Ovary (tissue), 9 donors: ENCODE data around the gene CLDN19. TPM values are rescaled to one million over a fixed set of nuclear protein-coding genes. Genes with fewer than 3 reads are reported as not detected.

Experiments
- DNase-seq, 5 donors: peaks; one replicate each; pipeline ENCODE4 v3.0.0-alpha.2; 2019 to 2020
- H3K27ac ChIP-seq, 2 donors: fragments of 200-600 bp; one replicate each; pipeline versions ENCODE4 v1.5.1 to v1.8.0; 2019 to 2022
- H3K27me3 ChIP-seq: fragments of 200-600 bp; one replicate; pipeline ENCODE4 v1.8.0; 2022
- H3K36me3 ChIP-seq: fragments of 200-600 bp; sonication (generic); one replicate; pipeline ENCODE4 v1.5.1; 2019
- H3K4me1 ChIP-seq: one replicate; pipeline ENCODE4 v1.8.1; 2013; ENCODE audit warnings: mild to moderate bottlenecking, moderate library complexity; ENCODE audit not compliant: insufficient read depth
- H3K4me3 ChIP-seq: fragments of 200-600 bp; sonication (generic); one replicate; pipeline ENCODE4 v1.5.1; 2017
- H3K9me3 ChIP-seq, 2 donors: fragments of 200-600 bp in 1 of 2; sonication (generic) in 1 of 2; one replicate each; pipeline versions ENCODE4 v1.5.1 to v1.8.1; 2013 to 2019; ENCODE audit warnings: mild to moderate bottlenecking in 1 of 2, moderate library complexity in 1 of 2
- EP300 ChIP-seq: sonication (generic); formaldehyde crosslinking; IDR thresholded peaks from one replicate; pipeline ENCODE4 v1.6.1; 2017; ENCODE audit warnings: antibody characterized with exemption
- POLR2A ChIP-seq: fragments of 450-650 bp; IDR thresholded peaks from one replicate; pipeline ENCODE4 v1.6.1; 2017; ENCODE audit warnings: antibody characterized with exemption, mild to moderate bottlenecking, moderate library complexity
- WGBS, 3 donors: extraction: QIAGEN DNeasy Blood & Tissue Kit in 1 of 3; methylation state at CpG; one replicate each; pipeline versions ENCODE4 v1.1.5 to v1.1.7; 2013 to 2017; 5-methylcytosine and 5-hydroxymethylcytosine counted together
- intact Hi-C, 4 donors: fragments of 100-400 bp; cut with DNase I; formaldehyde crosslinking; loops; one replicate each; pipeline versions ENCODE4 v1.11.0 to v1.15.1; 2022 to 2023
- polyA plus RNA-seq, 2 donors: library from polyadenylated mRNA; stranded (reverse); fragments of 200-250 nt in 1 of 2; fragments of 350-450 nt in 1 of 2; fragmentation: Illumina TruSeq in 1 of 2; extraction: RNeasy Lipid Tissue Mini Kit (QIAGEN cat#74804) in 1 of 2; gene quantifications; one replicate each; pipeline ENCODE4 v1.2.3, GENCODE V29; 2013 to 2014
- total RNA-seq, 7 donors: library from RNA; depleted of rRNA in 2 of 7; stranded (reverse); fragments of >200 nt in 2 of 7; fragmentation: NEBNext Ultra II Directional in 3 of 7; extraction: Animal tissue kit (Norgen Biotek cat#: 25700) in 3 of 7; gene quantifications; one replicate each; pipeline versions ENCODE4 v1.1.0 to v1.2.4, GENCODE V29; 2016 to 2023
- TF ChIP-seq, protein P1 (sequence below), 3 donors: fragments of 450-650 bp in 2 of 3; fragments of 200-600 bp in 1 of 3; IDR thresholded peaks; one replicate each; pipeline versions ENCODE4 v1.5.1 to v1.8.0; 2016 to 2022; ENCODE audit warnings: antibody characterized with exemption in 3 of 3, mild to moderate bottlenecking in 1 of 3
- donor health status: DM: no; HTN: no; CAD: no; lungs with moderate emphysema.
- donor health status: DM: no; HTN: no; CAD: no.
- donor health status: Bipolar disorder and iron deficiency.
- donor health status: DM: yes; HTN: yes; CAD: no.
- donor health status: DM: no; HTN: no; CAD: no.
- donor health status: DM: yes; HTN: yes; CAD: no.

CLDN19 gene
- total and polyA plus RNA-seq, 9 donors, result 0.07 to 0.52 (median 0.24) TPM; not detected in 6

DNA sequence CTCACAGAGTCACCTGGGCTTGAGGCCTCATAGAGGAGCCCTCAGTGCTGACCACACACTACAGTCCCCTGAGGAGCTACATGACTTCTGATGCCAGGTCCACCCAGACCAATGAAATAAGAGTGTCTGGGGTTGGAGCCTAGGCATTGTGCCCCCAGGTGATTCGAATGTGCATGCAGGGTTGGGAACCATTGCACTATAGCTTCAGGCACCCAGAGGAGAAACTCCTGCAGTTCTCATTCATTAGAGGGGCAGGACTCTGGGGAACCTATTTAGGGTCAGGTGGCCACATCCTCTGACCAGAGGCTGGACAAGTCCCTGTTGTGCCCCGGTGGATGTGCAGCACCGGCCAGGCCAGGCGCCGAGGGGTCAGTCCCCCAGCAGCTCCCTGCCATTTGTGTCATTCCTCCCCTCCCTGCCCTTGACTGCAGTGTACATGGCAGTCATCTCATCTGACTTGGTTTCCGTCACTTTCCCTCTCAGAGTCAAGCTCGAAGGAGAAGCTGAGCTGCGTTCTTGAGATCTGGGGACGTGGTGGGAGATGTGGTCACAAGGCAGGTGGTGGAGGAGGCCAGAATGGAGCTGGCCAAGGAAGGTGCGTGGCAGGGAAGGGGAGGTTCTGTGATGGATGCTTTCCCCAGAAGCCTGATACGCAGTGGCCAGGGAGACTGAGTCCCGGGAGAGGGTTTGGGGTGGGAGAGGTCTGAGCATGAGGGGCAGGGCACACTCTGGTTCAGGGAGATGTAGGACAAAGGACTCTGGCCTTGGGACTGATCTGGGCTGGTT lies 6.4 kb downstream of the CLDN19 start:
- 82 to 89% (median 84%) methylated on average over 12 of the region's 12 CpGs for WGBS, 3 donors
- DNase-seq, result no peak
- H3K27ac ChIP-seq, result no peak overlapping the region

DNA sequence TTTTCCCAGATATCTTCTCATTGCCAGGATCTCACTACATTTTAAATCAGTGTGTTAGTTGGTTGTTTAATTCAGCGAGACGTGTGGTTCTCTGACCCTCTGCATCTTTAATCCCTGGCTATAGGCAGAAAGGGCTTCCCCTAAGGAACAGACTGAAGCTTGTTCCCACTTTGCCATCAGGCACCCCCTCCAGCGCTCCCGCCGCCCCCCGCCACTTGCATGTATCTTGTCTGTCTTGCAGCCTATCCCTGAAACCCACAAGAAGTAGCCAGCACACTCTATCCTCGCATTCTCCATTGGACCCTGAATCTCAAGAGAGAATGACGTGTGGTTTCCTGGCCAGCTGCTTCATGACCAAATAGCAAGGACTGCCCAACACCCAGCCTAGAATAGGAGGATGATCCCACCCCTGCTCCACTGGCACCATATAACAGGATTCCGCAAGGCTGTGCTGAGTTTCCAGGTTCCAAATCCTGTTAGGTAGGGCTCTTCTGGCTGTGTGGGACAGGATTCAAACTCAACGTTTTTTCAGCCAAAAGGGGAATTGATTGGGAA lies 7.8 kb downstream of the CLDN19 start:
- intact Hi-C loops, result no loop called here
- DNase-seq, result no peak
- H3K4me3 ChIP-seq, result no peak overlapping the region
- TF ChIP-seq EP300 (no peak), POLR2A (no peak)
- TF ChIP-seq, protein P1, sequence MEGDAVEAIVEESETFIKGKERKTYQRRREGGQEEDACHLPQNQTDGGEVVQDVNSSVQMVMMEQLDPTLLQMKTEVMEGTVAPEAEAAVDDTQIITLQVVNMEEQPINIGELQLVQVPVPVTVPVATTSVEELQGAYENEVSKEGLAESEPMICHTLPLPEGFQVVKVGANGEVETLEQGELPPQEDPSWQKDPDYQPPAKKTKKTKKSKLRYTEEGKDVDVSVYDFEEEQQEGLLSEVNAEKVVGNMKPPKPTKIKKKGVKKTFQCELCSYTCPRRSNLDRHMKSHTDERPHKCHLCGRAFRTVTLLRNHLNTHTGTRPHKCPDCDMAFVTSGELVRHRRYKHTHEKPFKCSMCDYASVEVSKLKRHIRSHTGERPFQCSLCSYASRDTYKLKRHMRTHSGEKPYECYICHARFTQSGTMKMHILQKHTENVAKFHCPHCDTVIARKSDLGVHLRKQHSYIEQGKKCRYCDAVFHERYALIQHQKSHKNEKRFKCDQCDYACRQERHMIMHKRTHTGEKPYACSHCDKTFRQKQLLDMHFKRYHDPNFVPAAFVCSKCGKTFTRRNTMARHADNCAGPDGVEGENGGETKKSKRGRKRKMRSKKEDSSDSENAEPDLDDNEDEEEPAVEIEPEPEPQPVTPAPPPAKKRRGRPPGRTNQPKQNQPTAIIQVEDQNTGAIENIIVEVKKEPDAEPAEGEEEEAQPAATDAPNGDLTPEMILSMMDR (IDR thresholded peaks at IDR 0.05), result no peak
- no peaks in the 10 kb centered on the region for H3K4me1 ChIP-seq
- H3K27me3 ChIP-seq, result no peaks in the 10 kb centered on the region
- 78 to 85% (median 80%) methylated on average over 10 of the region's 10 CpGs for WGBS, 3 donors
- H3K9me3 ChIP-seq, result no peaks in the 10 kb centered on the region
- H3K36me3 ChIP-seq, result no peaks in the 10 kb centered on the region
- no peak overlapping the region for H3K27ac ChIP-seq

More for the DNA sequence above, 6.4 kb downstream of the CLDN19 start:
- no peaks in the 10 kb centered on the region for H3K27me3 ChIP-seq
- TF ChIP-seq POLR2A (no peak), EP300 (no peak)
- TF ChIP-seq, protein P1 (IDR thresholded peaks at IDR 0.05), result no peak
- H3K4me3 ChIP-seq, result no peak overlapping the region
- H3K9me3 ChIP-seq, result no peaks in the 10 kb centered on the region
- H3K36me3 ChIP-seq, result no peaks in the 10 kb centered on the region
- intact Hi-C loops, result no loop called here
- no peaks in the 10 kb centered on the region for H3K4me1 ChIP-seq

DNA sequence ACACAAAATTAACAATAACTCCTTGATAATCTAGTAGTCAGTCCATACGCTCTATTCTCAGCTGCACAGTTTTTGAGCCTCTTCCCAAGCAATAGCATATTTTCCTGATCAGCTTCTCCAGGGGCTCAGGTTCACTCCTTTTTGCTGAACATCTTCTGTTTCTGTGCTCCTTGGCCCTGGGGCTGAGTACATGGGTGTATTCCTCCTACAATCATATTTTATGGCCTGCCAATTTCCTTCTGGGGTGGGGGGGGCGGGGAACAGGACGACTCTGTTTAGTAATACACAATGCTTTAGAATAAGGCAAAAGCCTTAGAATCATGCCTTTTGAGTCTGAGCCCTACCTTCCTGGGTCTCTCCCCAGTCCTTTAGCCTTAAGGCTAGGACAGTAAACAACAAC lies 8.5 kb downstream of the CLDN19 start:
- no peak for DNase-seq
- H3K4me1 ChIP-seq, result no peaks in the 10 kb centered on the region
- TF ChIP-seq, protein P1 (IDR thresholded peaks at IDR 0.05), result no peak
- TF ChIP-seq POLR2A (no peak), EP300 (no peak)
- no peak overlapping the region for H3K4me3 ChIP-seq
- no peaks in the 10 kb centered on the region for H3K36me3 ChIP-seq
- no peak overlapping the region for H3K27ac ChIP-seq
- intact Hi-C loops, result no loop called here
- no peaks in the 10 kb centered on the region for H3K27me3 ChIP-seq
- H3K9me3 ChIP-seq, result no peaks in the 10 kb centered on the region
- WGBS, 3 donors, result 58 to 72% (median 60%) methylated on average over 3 of the region's 3 CpGs

DNA sequence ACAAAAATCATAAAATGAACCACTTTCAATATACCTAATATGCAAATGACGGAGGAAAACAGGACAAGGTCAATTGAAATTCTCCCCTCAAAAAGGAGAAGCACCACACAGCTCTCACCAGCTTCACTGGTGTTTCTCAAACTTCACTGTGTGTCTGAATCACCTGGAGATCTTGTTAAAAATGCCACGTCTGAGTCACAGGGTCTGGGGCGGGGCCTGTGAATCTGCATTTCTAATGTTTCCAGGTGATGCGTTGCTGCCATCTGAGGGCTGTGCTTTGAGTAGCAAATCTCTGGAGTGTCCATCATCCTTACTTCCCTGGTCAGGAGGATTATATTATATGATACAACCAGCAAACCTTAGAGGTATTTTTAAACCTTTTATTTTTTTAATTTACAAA lies 9.0 kb downstream of the CLDN19 start:
- Histone ChIP-seq H3K27ac (no peak overlapping the region), H3K4me1 (no peaks in the 10 kb centered on the region), H3K4me3 (no peak overlapping the region), H3K27me3 (no peaks in the 10 kb centered on the region), H3K9me3 (no peaks in the 10 kb centered on the region), H3K36me3 (no peaks in the 10 kb centered on the region)
- 69 to 79% (median 74%) methylated on average over 4 of the region's 4 CpGs for WGBS, 3 donors
- no peak for DNase-seq
- TF ChIP-seq POLR2A (no peak), EP300 (no peak)
- TF ChIP-seq, protein P1 (IDR thresholded peaks at IDR 0.05), result no peak
- intact Hi-C loops, result no loop called here
